DND-41 (cell line): ENCODE data around the gene RAB4B.
"Not testable (repeated sequence)": the region's sequence is repeated elsewhere in the genome, so short reads cannot be mapped to it uniquely, and the experiment has no call there.

ENCODE experiments used
- CTCF ChIP-seq: IDR thresholded peaks from 2 replicates; pipeline ENCODE4 v1.5.1; 2012; ENCODE audit warnings: borderline replicate concordance, low read length, moderate library complexity, mild to moderate bottlenecking; ENCODE audit not compliant: poor library complexity, severe bottlenecking; ENCODE audit errors: extremely low read depth
- EZH2 ChIP-seq: IDR thresholded peaks from 3 replicates; pipeline ENCODE4 v1.6.1; 2012; ENCODE audit warnings: borderline replicate concordance, low read depth, mild to moderate bottlenecking, moderate library complexity, low read length, inconsistent platforms; ENCODE audit not compliant: severe bottlenecking

- not testable (repeated sequence) for TF ChIP-seq CTCF, EZH2
Observed at GRCh38 chr19:40766385-40766784, 11.7 kb upstream of the RAB4B start.
